Astrocyte of the cerebellum (primary cell): ENCODE measurements around the gene VCX3B.
"Not testable (repeated sequence)": the region's sequence is repeated elsewhere in the genome, so short reads cannot be mapped to it uniquely, and the experiment has no call there.

Experiments
- DNase-seq: peaks from one replicate; pipeline ENCODE4 v3.0.0-alpha.2; 2011; ENCODE audit warnings: low read depth
- H3K4me3 ChIP-seq: 2 replicates; pipeline ENCODE4 v1.5.1; 2011; ENCODE audit warnings: mild to moderate bottlenecking, low read depth, low read length, moderate library complexity
- in situ Hi-C: cut with HindIII; loops from 2 replicates; pipeline ENCODE4 v1.10.0; 2017; ENCODE audit warnings: low sequenced_read_pairs
- TF ChIP-seq, protein P1 (sequence below): IDR thresholded peaks from 2 replicates; pipeline ENCODE4 v1.5.1; 2012; ENCODE audit warnings: low read length, low read depth, moderate library complexity, mild to moderate bottlenecking; ENCODE audit errors: missing control alignments

Gene VCX3B

DNA sequence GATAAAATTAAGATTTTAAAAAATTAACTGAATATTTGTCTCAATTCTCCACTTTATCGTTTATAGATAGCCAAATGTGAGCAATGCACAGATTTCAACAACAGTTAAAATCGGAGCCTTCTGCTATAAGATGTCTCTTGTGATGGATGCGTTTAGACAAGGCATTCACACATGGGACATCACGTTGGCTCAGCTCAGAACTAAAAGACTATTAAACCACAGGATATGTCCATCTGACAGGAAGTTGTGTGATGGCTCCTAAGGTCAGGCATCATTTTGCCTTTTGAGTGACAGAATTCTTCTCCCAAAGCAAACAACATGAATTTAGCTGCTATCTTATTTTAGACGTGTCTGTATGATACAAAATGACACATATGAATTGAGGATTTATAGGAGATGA, 17.3 kb upstream of the VCX3B start:
- TF ChIP-seq, protein P1, sequence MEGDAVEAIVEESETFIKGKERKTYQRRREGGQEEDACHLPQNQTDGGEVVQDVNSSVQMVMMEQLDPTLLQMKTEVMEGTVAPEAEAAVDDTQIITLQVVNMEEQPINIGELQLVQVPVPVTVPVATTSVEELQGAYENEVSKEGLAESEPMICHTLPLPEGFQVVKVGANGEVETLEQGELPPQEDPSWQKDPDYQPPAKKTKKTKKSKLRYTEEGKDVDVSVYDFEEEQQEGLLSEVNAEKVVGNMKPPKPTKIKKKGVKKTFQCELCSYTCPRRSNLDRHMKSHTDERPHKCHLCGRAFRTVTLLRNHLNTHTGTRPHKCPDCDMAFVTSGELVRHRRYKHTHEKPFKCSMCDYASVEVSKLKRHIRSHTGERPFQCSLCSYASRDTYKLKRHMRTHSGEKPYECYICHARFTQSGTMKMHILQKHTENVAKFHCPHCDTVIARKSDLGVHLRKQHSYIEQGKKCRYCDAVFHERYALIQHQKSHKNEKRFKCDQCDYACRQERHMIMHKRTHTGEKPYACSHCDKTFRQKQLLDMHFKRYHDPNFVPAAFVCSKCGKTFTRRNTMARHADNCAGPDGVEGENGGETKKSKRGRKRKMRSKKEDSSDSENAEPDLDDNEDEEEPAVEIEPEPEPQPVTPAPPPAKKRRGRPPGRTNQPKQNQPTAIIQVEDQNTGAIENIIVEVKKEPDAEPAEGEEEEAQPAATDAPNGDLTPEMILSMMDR, result no peak
- no peak for DNase-seq
- H3K4me3 ChIP-seq, result no peak overlapping the region
- in situ Hi-C loops, result no loop called here

DNA sequence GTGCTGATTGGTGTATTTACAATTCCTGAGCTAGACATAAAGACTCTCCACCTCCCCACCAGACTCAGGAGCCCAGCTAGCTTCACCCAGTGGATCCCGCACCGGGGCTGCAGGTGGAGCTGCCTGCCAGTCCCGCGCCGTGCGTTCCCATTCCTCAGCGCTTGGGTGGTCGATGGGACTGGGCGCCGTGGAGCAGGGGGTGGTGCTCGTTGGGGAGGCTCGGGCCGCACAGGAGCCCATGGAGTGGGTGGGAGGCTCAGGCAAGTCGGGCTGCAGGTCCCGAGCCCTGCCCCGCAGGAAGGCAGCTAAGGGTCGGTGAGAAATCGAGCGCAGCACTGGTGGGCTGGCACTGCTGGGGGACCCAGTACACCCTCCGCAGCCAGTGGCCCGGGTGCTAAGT, 12.3 kb upstream of the VCX3B start:
- in situ Hi-C loops, result not testable (repeated sequence)

DNA sequence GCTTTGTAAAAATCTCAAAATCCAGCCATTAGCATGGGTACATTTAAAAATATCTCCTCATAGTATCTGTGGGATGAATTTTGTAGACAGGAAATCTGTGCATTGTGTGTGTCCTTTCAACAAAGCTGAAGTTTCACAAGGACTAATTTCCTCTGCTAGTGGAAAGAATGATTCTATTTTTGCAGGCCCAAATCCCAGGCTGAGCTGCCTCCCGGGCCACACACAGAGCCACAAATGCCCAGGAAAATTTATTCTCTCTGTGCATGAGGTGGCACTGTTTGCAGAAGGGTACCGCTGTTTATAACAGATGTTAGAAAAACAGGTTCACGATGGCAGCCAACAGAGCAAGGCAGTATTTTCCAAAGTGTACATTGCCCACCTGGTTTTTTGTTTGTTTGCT, 11.0 kb upstream of the VCX3B start:
- no peak overlapping the region for H3K4me3 ChIP-seq
- DNase-seq, result no peak
- TF ChIP-seq, protein P1, result no peak
- in situ Hi-C loops, result no loop called here

More for the DNA sequence above, 12.3 kb upstream of the VCX3B start:
- not testable (repeated sequence) for DNase-seq, H3K4me3 ChIP-seq

DNA sequence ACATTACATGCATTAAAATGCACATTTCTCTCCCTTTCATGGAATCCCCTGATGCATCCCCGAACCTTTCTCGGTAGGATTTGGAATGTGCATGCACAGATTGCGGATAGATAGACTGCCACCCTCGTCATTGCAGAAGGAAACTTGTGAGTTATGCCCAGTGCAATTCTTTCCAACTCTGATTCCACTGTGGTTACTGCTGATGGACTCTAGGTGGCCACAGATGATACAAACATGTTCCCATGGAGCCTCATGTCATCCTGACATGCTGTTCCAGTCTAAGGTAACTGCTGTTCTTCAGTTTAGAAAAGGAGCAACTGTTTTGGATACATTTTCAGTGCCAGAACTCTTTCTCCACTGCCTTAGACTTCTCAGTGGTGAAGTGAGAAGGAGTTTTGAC, 9.1 kb upstream of the VCX3B start:
- in situ Hi-C loops, result no loop called here
- DNase-seq, result no peak
- no peak overlapping the region for H3K4me3 ChIP-seq
- TF ChIP-seq, protein P1, result no peak

DNA sequence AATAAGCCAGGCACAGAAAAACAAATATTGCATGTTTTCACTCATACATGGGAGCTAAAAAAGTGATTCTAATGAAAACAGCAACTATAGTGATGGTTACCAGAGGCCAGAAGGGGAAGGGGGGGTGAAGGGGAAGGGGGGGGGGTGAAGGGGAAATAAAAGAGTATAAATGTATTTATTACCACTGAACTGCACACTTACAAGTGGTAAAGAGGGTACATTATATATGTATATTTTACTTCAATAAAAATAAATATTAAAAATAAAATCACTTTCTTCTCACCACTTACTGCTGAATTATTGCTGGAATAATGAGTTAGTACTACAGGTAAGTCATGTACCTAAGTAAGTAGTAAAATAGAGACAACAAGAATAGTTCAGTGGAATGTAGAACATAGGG, 2.1 kb upstream of the VCX3B start:
- no peak for DNase-seq
- in situ Hi-C loops, result no loop called here
- no peak overlapping the region for H3K4me3 ChIP-seq
- TF ChIP-seq, protein P1, result no peak

DNA sequence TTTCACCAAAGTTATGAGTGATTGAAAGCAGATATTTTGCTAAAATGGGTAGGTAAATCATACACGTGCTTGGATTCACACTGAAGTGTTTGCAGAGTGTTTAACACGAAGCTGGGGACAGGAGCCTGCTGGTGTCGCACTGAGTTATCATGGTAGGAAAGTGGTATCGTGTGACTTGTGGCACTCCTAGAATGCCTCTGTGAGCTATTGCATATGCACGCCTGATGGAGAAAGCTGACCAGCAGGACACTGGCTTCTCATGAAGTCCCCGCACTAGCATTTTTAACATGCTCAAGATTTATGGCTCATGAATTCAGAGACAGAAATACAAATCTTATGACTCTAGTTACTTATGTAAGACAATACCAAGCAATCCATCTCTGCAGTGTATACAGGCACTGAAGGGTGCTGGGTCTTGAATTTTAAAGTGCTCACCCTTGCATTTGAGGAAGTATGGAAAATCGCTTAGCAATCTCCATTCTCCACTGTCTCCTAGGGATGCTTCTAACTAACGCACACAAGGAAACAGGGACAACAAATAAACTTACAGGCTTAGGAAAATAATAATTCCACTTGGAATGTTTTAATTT, 19.8 kb downstream of the VCX3B start:
- no peak for DNase-seq
- no peak overlapping the region for H3K4me3 ChIP-seq
- in situ Hi-C loops, result no loop called here
- TF ChIP-seq, protein P1, result no peak

DNA sequence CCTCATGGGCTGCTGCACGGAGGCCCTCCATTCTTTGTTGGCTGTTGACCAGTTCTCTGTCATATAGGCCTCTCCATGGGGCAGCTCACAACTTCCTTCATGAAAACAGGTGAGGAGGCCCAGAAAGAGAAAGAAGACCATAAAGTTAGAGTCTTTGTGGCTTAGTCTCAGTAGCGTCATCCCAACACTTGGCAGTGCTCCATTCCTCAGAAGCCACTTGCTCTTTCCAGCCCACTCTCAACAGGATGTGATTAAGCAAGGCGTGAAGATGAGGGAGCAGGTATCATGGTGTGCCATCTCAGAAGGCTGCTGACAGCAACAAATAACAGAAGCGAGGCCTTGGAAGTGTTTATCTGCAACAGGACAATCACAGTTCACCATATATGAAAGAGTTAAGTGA, 30.4 kb downstream of the VCX3B start:
- H3K4me3 ChIP-seq, in situ Hi-C loops, DNase-seq: not testable (repeated sequence)

DNA sequence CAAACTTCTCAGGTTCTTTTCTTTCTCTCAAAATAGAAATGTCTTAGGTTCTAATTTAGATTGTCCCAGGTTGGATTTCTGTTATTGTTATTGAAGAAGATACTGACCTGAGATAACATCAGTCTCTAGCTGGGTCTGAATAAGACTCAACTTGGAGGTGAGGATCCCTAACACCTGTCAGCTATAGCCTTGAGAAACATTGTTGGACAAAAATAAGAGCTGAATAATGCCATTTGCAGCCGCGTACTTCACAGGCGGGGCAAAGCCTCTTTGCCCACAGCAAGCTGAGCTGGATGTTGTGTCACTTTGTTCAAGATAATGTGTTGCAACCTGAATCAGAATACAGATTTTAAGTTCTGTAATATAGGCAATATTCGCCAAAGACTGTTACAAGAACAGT, 35.6 kb downstream of the VCX3B start:
- no peak for DNase-seq

DNA sequence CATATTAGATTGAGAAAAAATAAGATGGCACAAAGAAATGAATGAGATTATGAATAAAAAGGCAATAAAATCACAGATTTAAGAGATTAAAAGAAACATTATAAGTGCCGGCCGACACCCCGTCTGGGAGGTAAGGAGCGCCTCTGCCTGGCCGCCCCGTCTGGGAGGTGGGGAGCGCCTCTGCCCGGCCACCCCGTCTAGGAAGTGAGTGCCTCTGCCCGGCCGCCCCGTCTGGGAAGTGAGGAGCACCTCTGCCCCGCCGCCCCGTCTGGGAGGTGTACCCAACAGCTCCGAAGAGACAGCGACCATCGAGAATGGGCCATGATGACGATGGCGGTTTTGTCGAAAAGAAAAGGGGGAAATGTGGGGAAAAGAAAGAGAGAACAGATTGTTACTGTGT, 37.5 kb downstream of the VCX3B start:
- DNase-seq, in situ Hi-C loops: not testable (repeated sequence)

More for the DNA sequence above, 35.6 kb downstream of the VCX3B start:
- H3K4me3 ChIP-seq, result no peak overlapping the region
- in situ Hi-C loops, result no loop called here
- TF ChIP-seq, protein P1, result no peak

More for the DNA sequence above, 37.5 kb downstream of the VCX3B start:
- H3K4me3 ChIP-seq, result not testable (repeated sequence)
